H1 (cell line): ENCODE measurements around the gene VASN. TPM values are rescaled to one million over a fixed set of nuclear protein-coding genes. Genes with fewer than 3 reads are reported as not detected.

ENCODE experiments used
- CTCF ChIA-PET: fragments of 300-600 bp; sonication (Branson Sonifier 250); formaldehyde crosslinking; loops from one replicate; lab custom pipeline; 2021; ENCODE audit not compliant: partially characterized antibody; lab: Charles Lee
- POLR2A ChIA-PET: fragments of 300-600 bp; sonication (Branson Sonifier 250); formaldehyde crosslinking; loops from one replicate; lab custom pipeline; 2021; ENCODE audit warnings: inconsistent platforms; ENCODE audit not compliant: partially characterized antibody; lab: Charles Lee
- DNase-seq, 2 experiments: peaks; one replicate each; pipeline versions ENCODE4 v3.0.0 to v3.0.0-alpha.2; 2010 to 2022; ENCODE audit warnings: low spot score in 2 of 2, low read depth in 1 of 2, mixed read lengths in 1 of 2
- FAIRE-seq: peaks from 2 replicates; lab custom pipeline; 2011; peaks lifted over from hg19 to GRCh38; lab: Jason Lieb, UNC
- H2AFZ ChIP-seq: 2 replicates; pipeline ENCODE4 v1.8.1; 2012; ENCODE audit warnings: low read length, inconsistent platforms
- H2AK5ac ChIP-seq: 2 replicates; pipeline ENCODE4 v1.6.1; 2013; ENCODE audit warnings: low read depth, low read length
- H2BK120ac ChIP-seq: replicated peaks from 2 replicates; pipeline ENCODE3; 2013; ENCODE audit warnings: low read depth, low read length, inconsistent platforms
- H2BK12ac ChIP-seq: 2 replicates; pipeline ENCODE4 v1.6.1; 2013; ENCODE audit warnings: low read depth, low read length
- H2BK15ac ChIP-seq: 2 replicates; pipeline ENCODE4 v1.6.1; 2013; ENCODE audit warnings: low read length
- H2BK20ac ChIP-seq: 2 replicates; pipeline ENCODE4 v1.6.1; 2013; ENCODE audit warnings: low read length
- H2BK5ac ChIP-seq: 2 replicates; pipeline ENCODE4 v1.6.1; 2013; ENCODE audit warnings: low read depth, low read length
- H3K14ac ChIP-seq: 2 replicates; pipeline ENCODE4 v1.6.1; 2013; ENCODE audit warnings: inconsistent platforms; ENCODE audit not compliant: insufficient read length
- H3K18ac ChIP-seq: 2 replicates; pipeline ENCODE4 v1.6.1; 2013; ENCODE audit warnings: low read length; ENCODE audit errors: extremely low read depth
- H3K23ac ChIP-seq: 2 replicates; pipeline ENCODE4 v1.6.1; 2013; ENCODE audit warnings: inconsistent platforms; ENCODE audit not compliant: insufficient read length
- H3K23me2 ChIP-seq: 2 replicates; pipeline ENCODE4 v1.6.1; 2013; ENCODE audit warnings: low read depth, low read length
- H3K27ac ChIP-seq: 2 replicates; pipeline ENCODE4 v1.6.1; 2011; ENCODE audit warnings: low read depth, low read length, inconsistent platforms
- H3K27me3 ChIP-seq, 4 experiments: replicated peaks in 1 of 4; 1 replicate in 1 of 4; 2 replicates in 3 of 4; pipeline versions ENCODE4 v1.6.1 to v1.8.1; 2011 to 2013; ENCODE audit warnings: low read length in 3 of 4, mild to moderate bottlenecking in 3 of 4, inconsistent platforms in 2 of 4, mixed read lengths in 2 of 4, moderate library complexity in 1 of 4; ENCODE audit not compliant: control insufficient read depth in 3 of 4, insufficient read depth in 3 of 4; ENCODE audit errors: extremely low read depth in 1 of 4
- H3K36me3 ChIP-seq, 4 experiments: 2 replicates each; pipeline versions ENCODE4 v1.6.1 to v1.8.1; 2011 to 2013; ENCODE audit warnings: mild to moderate bottlenecking in 4 of 4, low read length in 3 of 4, moderate library complexity in 2 of 4, control low read depth in 1 of 4, inconsistent platforms in 1 of 4; ENCODE audit not compliant: insufficient read depth in 4 of 4, control insufficient read depth in 2 of 4
- H3K4ac ChIP-seq: replicated peaks from 2 replicates; pipeline ENCODE3; 2013; ENCODE audit warnings: low read length, low read depth, mixed read lengths, inconsistent platforms; ENCODE audit not compliant: insufficient read length
- H3K4me1 ChIP-seq, 4 experiments: replicated peaks in 1 of 4; 1 replicate in 1 of 4; 2 replicates in 3 of 4; pipeline versions ENCODE4 v1.6.1 to v1.8.1; 2011 to 2013; ENCODE audit warnings: low read length in 3 of 4, inconsistent platforms in 2 of 4, mixed read lengths in 1 of 4; ENCODE audit not compliant: insufficient read depth in 4 of 4, control insufficient read depth in 3 of 4
- H3K4me2 ChIP-seq, 2 experiments: 2 replicates each; pipeline versions ENCODE4 v1.6.1 to v1.8.1; 2011 to 2013; ENCODE audit warnings: low read depth in 2 of 2, low read length in 2 of 2, control low read depth in 1 of 2, inconsistent platforms in 1 of 2, mild to moderate bottlenecking in 1 of 2; ENCODE audit not compliant: insufficient read depth in 1 of 2
- H3K4me3 ChIP-seq, 4 experiments: fragments of 200-600, 300-600 bp in 1 of 4; sonication (generic), shearing (Covaris generic), sonication (Bioruptor Twin) in 1 of 4; 2 replicates each; pipeline versions ENCODE4 v1.5.1 to v1.8.1; 2011 to 2016; ENCODE audit warnings: low read length in 4 of 4, low read depth in 3 of 4, control low read depth in 2 of 4, inconsistent platforms in 2 of 4, mild to moderate bottlenecking in 2 of 4, mixed read lengths in 1 of 4, moderate library complexity in 1 of 4; ENCODE audit not compliant: insufficient read depth in 2 of 4; ENCODE audit errors: extremely low read depth in 1 of 4
- H3K56ac ChIP-seq: replicated peaks from 2 replicates; pipeline ENCODE3; 2013; ENCODE audit warnings: low read depth, mild to moderate bottlenecking, mixed read lengths, low read length, inconsistent platforms; ENCODE audit not compliant: insufficient read length
- H3K79me1 ChIP-seq: 2 replicates; pipeline ENCODE4 v1.6.1; 2013; ENCODE audit warnings: low read depth, low read length, control low read depth
- H3K79me2 ChIP-seq, 2 experiments: 2 replicates each; pipeline versions ENCODE4 v1.6.1 to v1.8.1; 2012 to 2013; ENCODE audit warnings: low read length in 2 of 2, mild to moderate bottlenecking in 2 of 2, inconsistent platforms in 1 of 2; ENCODE audit not compliant: insufficient read depth in 2 of 2, control insufficient read depth in 1 of 2
- H3K9ac ChIP-seq, 4 experiments: replicated peaks in 1 of 4; 1 replicate in 1 of 4; 2 replicates in 3 of 4; pipeline versions ENCODE4 v1.6.1 to v1.8.1; 2011 to 2013; ENCODE audit warnings: low read depth in 3 of 4, low read length in 3 of 4, control low read depth in 2 of 4, mild to moderate bottlenecking in 2 of 4, moderate library complexity in 2 of 4, inconsistent platforms in 1 of 4; ENCODE audit errors: extremely low read depth in 1 of 4
- H3K9me3 ChIP-seq, 2 experiments: 2 replicates each; pipeline versions ENCODE4 v1.6.1 to v1.8.1; 2012 to 2013; ENCODE audit warnings: mild to moderate bottlenecking in 2 of 2, moderate library complexity in 2 of 2, control low read depth in 1 of 2, inconsistent platforms in 1 of 2, low read depth in 1 of 2, low read length in 1 of 2, mixed read lengths in 1 of 2; ENCODE audit not compliant: insufficient read depth in 2 of 2
- H4K20me1 ChIP-seq, 2 experiments: replicated peaks in 1 of 2; 2 replicates each; pipeline versions ENCODE3 to v1.8.1; 2011 to 2013; ENCODE audit warnings: inconsistent platforms in 2 of 2, low read length in 2 of 2, mild to moderate bottlenecking in 1 of 2; ENCODE audit not compliant: insufficient read depth in 2 of 2, control insufficient read depth in 1 of 2
- H4K5ac ChIP-seq: 2 replicates; pipeline ENCODE4 v1.6.1; 2013; ENCODE audit warnings: low read length, low read depth, mixed read lengths, inconsistent platforms; ENCODE audit not compliant: insufficient read length
- H4K8ac ChIP-seq: 2 replicates; pipeline ENCODE4 v1.8.0; 2013; ENCODE audit warnings: mild to moderate bottlenecking, moderate library complexity, low read length, inconsistent platforms; ENCODE audit not compliant: insufficient read depth; ENCODE audit errors: extremely low read depth
- H4K91ac ChIP-seq: replicated peaks from 2 replicates; pipeline ENCODE3; 2013; ENCODE audit warnings: low read length, mixed read lengths, inconsistent platforms; ENCODE audit not compliant: insufficient read length
- ATF3 ChIP-seq: IDR thresholded peaks from 2 replicates; pipeline ENCODE4 v1.6.1; 2011; ENCODE audit warnings: low read depth, mild to moderate bottlenecking, low read length; ENCODE audit not compliant: insufficient read depth
- CTCF ChIP-seq, 3 experiments: IDR thresholded peaks; 1 replicate in 2 of 3; 2 replicates in 1 of 3; pipeline versions ENCODE4 v1.5.1 to v1.6.1; 2011; ENCODE audit warnings: low read length in 3 of 3, mild to moderate bottlenecking in 3 of 3, inconsistent platforms in 2 of 3, low read depth in 1 of 3, moderate library complexity in 1 of 3; ENCODE audit not compliant: insufficient read depth in 1 of 3; ENCODE audit errors: control extremely low read depth in 1 of 3
- GABPA ChIP-seq: IDR thresholded peaks from 2 replicates; pipeline ENCODE4 v1.6.1; 2011; ENCODE audit warnings: mild to moderate bottlenecking, low read length, moderate library complexity, borderline replicate concordance; ENCODE audit not compliant: insufficient read depth
- KDM5A ChIP-seq: fragments of 200-600 bp; IDR thresholded peaks from 2 replicates; pipeline ENCODE4 v1.7.1; 2012; ENCODE audit warnings: mild to moderate bottlenecking, low read length, inconsistent platforms, mixed read lengths
- SIN3A ChIP-seq, 2 experiments: IDR thresholded peaks in 1 of 2; conservative IDR thresholded peaks in 1 of 2; 2 replicates each; pipeline ENCODE4 v1.6.1; 2011 to 2012; ENCODE audit warnings: low read length in 2 of 2, improper control_type of control experiment in 1 of 2, low read depth in 1 of 2, mild to moderate bottlenecking in 1 of 2
- TBP ChIP-seq: IDR thresholded peaks from 2 replicates; pipeline ENCODE4 v1.6.1; 2011; ENCODE audit warnings: low read depth, low read length, improper control_type of control experiment
- WGBS, 2 experiments: shearing (Covaris generic) in 1 of 2; methylation state at CpG; one replicate each; pipeline versions ENCODE4 v1.1.6 to v1.1.7; 2013 to 2015; ENCODE audit warnings: low lambda C conversion rate in 2 of 2, mixed read lengths in 2 of 2, inconsistent platforms in 1 of 2, low coverage in 1 of 2, missing lambda C conversion rate in 1 of 2; ENCODE audit not compliant: insufficient replicate concordance in 2 of 2, insufficient coverage in 1 of 2, insufficient read length in 1 of 2; ENCODE audit errors: extremely low coverage in 1 of 2, missing lambda C conversion rate in 1 of 2; 5-methylcytosine and 5-hydroxymethylcytosine counted together
- polyA plus RNA-seq, 7 experiments: library from polyadenylated mRNA; depleted of rRNA in 3 of 7; stranded (reverse) in 5 of 7; unstranded in 2 of 7; fragments of >200 nt in 5 of 7; fragments of 200-250 nt in 2 of 7; gene quantifications; 1 replicate in 5 of 7; 2 replicates in 1 of 7; 4 replicates in 1 of 7; pipeline versions ENCODE4 v1.2.1 to v1.2.3, GENCODE V29; 2011 to 2013; ENCODE audit warnings: missing spikeins in 2 of 7, mixed read lengths in 2 of 7
- total RNA-seq: library from RNA; stranded (reverse); fragmentation: NEBNext Ultra II Directional; extraction: Animal tissue kit (Norgen Biotek cat#: 25700); gene quantifications from 2 replicates; pipeline ENCODE4 v1.2.1, GENCODE V29; 2021

The VASN gene
- total and polyA plus RNA-seq, 2 of the 8 experiments (the other 6 are each of a cell fraction or from before 2014, with no cell fraction given) = 9.6 to 11.3 TPM

- Histone ChIP-seq H3K4me1 (peaks cover 4 to 33% (median 27%) of the 10 kb centered on the region in 4 experiments), H2BK15ac (no peak overlapping the region), H2AFZ (no peak overlapping the region), H3K27ac (no peak overlapping the region), H3K56ac (no peak overlapping the region), H4K8ac (no peak overlapping the region; the same call in 1 of the 2 replicates), H4K20me1 (peaks cover 4 to 14% of the 10 kb centered on the region in 2 experiments), H4K91ac (no peak overlapping the region), H3K79me1 (peaks cover 4% of the 10 kb centered on the region), H3K79me2 (peaks cover 0 to 7% of the 10 kb centered on the region in 2 experiments; a peak in 1 of 4 replicates), H3K9me3 (no peaks in the 10 kb centered on the region), H4K5ac (no peak overlapping the region), H3K9ac (no peak overlapping the region), H3K18ac (no peak overlapping the region), H2BK12ac (no peak overlapping the region), H2AK5ac (no peak overlapping the region), H3K23me2 (peaks cover 6% of the 10 kb centered on the region; the same call in 1 of the 2 replicates)
- ChIA-PET CTCF (interaction anchor here (0.6 to 14.0 kb wide), 10 partner anchors 8 to 109 kb away, joined by 3 to 425 read pairs (median 5); no protein-coding TSS in a partner anchor), POLR2A (interaction anchor here (0.9 to 3.1 kb wide), 13 partner anchors 8 to 102 kb away, joined by 3 to 14 read pairs (median 4); partner anchors contain the start of gene PAM16)
- no peak for FAIRE-seq
- TF ChIP-seq CTCF (IDR thresholded peaks at IDR 0.05; ENCODE audit: control extremely low read depth in 1 of 3, insufficient read depth in 1 of 3, low read depth in 1 of 3, low read length in 3 of 3) (no peak), ATF3 (no peak), TBP (no peak), GABPA (no peak), SIN3A (conservative IDR thresholded peaks at IDR 0.05 in 1 of 2, IDR thresholded peaks at IDR 0.05 in 1 of 2; ENCODE audit: low read depth in 1 of 2, low read length in 2 of 2) (no peak), KDM5A (no peak)
- TF ChIP-seq, all 59 proteins: peak for 0
- H3K14ac ChIP-seq = no peak overlapping the region
- DNase-seq = no peak
- H2BK120ac ChIP-seq = no peak overlapping the region
- no peak overlapping the region for H3K4ac ChIP-seq
- WGBS, 2 experiments = 90% methylated on average over 3 of the region's 3 CpGs; no CpG with 5 or more reads in 1 of the 2 experiments
- H3K4me3 ChIP-seq = no peak overlapping the region
- H2BK5ac ChIP-seq = no peak overlapping the region
- no peaks in the 10 kb centered on the region for H3K36me3 ChIP-seq
- no peak overlapping the region for H3K23ac ChIP-seq
- H3K4me2 ChIP-seq = no peak overlapping the region
- no peak overlapping the region for H2BK20ac ChIP-seq
- peaks cover 0 to 3% (median under 1%) of the 10 kb centered on the region in 4 experiments; a peak in 2 of 7 replicates for H3K27me3 ChIP-seq
Measured at GRCh38 chr16:4370151-4370550, 1.5 kb upstream of the VASN start.
